Measurements from ENCODE around the gene SYT9. TPM values are rescaled to one million over a fixed set of nuclear protein-coding genes. Genes with fewer than 3 reads are reported as not detected.

The SYT9 gene
- total RNA-seq, 1 donor from 2014 or later: 5.3 TPM

DNA sequence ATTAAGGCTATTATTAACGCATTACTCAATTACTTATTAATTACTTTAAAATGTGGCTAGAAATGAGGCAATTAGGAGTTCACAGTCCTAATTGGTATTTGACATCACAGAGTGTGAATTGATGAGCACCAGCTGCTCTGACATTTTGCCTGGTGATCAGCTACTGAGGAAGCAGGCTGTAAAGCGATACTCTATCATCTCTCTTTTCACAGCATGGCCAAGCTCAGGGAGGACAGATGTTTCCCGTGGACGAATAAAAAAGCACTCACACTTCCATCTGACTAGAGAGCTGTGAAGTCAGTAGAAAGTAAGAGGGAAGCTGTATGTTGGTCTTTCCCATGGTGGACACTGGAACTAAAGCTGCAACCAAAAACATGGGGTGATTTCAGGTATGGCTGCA lies 29.1 kb upstream of the SYT9 start:
- no peak overlapping the region for H3K27ac ChIP-seq
- H3K27me3 Mint-ChIP-seq (ENCODE audit: insufficient read depth, low read depth): no peaks in the 10 kb centered on the region
- H3K4me2 ChIP-seq: no peak overlapping the region
- H3K27me3 ChIP-seq: no peaks in the 10 kb centered on the region
- no peaks in the 10 kb centered on the region for H4K20me1 ChIP-seq (ENCODE audit: low read depth)
- no peaks in the 10 kb centered on the region for H3F3A ChIP-seq (ENCODE audit: low read depth)
- H3K4me3 ChIP-seq: no peak overlapping the region
- peaks cover 2% of the 10 kb centered on the region for H3K4me1 Mint-ChIP-seq
- no peaks in the 10 kb centered on the region for H3K9me3 ChIP-seq (ENCODE audit: low read depth)
- H3K36me3 ChIP-seq: no peaks in the 10 kb centered on the region
- H3K79me2 ChIP-seq (ENCODE audit: low read depth): no peaks in the 10 kb centered on the region
- H3K9me3 Mint-ChIP-seq: no peaks in the 10 kb centered on the region
- no peak overlapping the region for H3K27ac Mint-ChIP-seq
- H3K4me1 ChIP-seq: no peaks in the 10 kb centered on the region
- H3K9ac ChIP-seq: no peak overlapping the region
- H3K36me3 Mint-ChIP-seq: no peaks in the 10 kb centered on the region
- H3K4me3 Mint-ChIP-seq: no peak overlapping the region
- DNase-seq (ENCODE audit: low spot score): no peak
- TF ChIP-seq, protein P1, sequence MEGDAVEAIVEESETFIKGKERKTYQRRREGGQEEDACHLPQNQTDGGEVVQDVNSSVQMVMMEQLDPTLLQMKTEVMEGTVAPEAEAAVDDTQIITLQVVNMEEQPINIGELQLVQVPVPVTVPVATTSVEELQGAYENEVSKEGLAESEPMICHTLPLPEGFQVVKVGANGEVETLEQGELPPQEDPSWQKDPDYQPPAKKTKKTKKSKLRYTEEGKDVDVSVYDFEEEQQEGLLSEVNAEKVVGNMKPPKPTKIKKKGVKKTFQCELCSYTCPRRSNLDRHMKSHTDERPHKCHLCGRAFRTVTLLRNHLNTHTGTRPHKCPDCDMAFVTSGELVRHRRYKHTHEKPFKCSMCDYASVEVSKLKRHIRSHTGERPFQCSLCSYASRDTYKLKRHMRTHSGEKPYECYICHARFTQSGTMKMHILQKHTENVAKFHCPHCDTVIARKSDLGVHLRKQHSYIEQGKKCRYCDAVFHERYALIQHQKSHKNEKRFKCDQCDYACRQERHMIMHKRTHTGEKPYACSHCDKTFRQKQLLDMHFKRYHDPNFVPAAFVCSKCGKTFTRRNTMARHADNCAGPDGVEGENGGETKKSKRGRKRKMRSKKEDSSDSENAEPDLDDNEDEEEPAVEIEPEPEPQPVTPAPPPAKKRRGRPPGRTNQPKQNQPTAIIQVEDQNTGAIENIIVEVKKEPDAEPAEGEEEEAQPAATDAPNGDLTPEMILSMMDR (IDR thresholded peaks at IDR 0.05): no peak
- no peak for TF ChIP-seq EZH2phosphoT487 (IDR thresholded peaks at IDR 0.05)
- TF ChIP-seq EZH2 (IDR thresholded peaks at IDR 0.05): no peak
- H2AFZ ChIP-seq (replicated peaks): no peak overlapping the region

DNA sequence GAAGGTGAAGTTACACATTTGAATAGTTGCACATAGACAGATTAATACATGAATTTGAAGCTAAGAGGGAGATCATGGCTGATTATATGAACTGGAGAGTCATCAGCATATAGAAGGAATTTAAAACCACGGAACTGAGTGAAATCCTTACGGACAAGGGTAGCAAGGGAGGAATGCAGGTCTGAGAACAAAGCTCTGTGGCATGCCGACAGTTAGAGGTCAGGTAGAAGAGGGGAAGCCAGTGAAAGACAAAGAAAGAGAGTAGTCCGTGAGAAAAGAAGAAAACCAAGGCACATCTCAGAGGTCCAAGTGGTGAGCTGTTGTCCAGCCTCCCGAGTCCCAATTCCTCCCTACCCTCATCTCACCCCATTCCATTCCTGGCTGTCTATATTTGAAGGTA lies 11.8 kb upstream of the SYT9 start:
- Mint-ChIP-seq H3K27ac (no peak overlapping the region), H3K4me3 (no peak overlapping the region), H3K4me1 (no peaks in the 10 kb centered on the region), H3K36me3 (no peaks in the 10 kb centered on the region), H3K27me3 (ENCODE audit: insufficient read depth, low read depth) (no peaks in the 10 kb centered on the region), H3K9me3 (no peaks in the 10 kb centered on the region)
- Histone ChIP-seq H3K36me3 (no peaks in the 10 kb centered on the region), H3K27me3 (peaks cover 4% of the 10 kb centered on the region), H3K27ac (no peak overlapping the region), H4K20me1 (ENCODE audit: low read depth) (no peaks in the 10 kb centered on the region), H3K9ac (no peak overlapping the region), H2AFZ (replicated peaks) (no peak overlapping the region), H3K79me2 (ENCODE audit: low read depth) (no peaks in the 10 kb centered on the region), H3K9me3 (ENCODE audit: low read depth) (no peaks in the 10 kb centered on the region), H3K4me3 (no peak overlapping the region), H3K4me2 (peak overlapping the region; percentile 4), H3K4me1 (no peaks in the 10 kb centered on the region), H3F3A (ENCODE audit: low read depth) (no peaks in the 10 kb centered on the region)
- TF ChIP-seq EZH2phosphoT487 (IDR thresholded peaks at IDR 0.05): no peak
- TF ChIP-seq EZH2 (IDR thresholded peaks at IDR 0.05): no peak
- TF ChIP-seq, protein P1 (IDR thresholded peaks at IDR 0.05): no peak
- DNase-seq (ENCODE audit: low spot score): peak; percentile 15

DNA sequence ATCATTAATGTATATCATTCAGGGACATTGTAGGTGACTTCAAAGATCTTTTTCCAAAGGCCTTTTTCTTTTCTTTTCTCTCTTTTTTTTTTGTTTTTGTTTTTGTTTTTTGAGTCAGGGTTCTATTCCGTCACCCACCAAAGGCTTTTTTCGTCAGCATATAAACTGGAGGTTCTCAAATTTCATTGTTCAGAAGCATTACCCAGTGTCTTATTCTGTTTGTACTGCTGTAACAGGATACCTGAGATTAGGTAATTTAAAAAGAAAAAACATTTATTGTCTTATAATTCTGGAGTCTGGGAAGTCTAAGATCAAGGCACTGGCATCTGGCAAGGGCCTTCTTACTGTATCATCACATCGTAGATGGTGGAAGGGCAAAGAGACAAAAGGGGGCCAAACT lies 6.4 kb upstream of the SYT9 start:
- Histone ChIP-seq H3K27ac (no peak overlapping the region), H3K9me3 (ENCODE audit: low read depth) (no peaks in the 10 kb centered on the region), H3K79me2 (ENCODE audit: low read depth) (no peaks in the 10 kb centered on the region), H3K9ac (no peak overlapping the region), H3K4me1 (no peaks in the 10 kb centered on the region), H3K4me3 (no peak overlapping the region), H3K27me3 (peaks cover 26% of the 10 kb centered on the region), H4K20me1 (ENCODE audit: low read depth) (no peaks in the 10 kb centered on the region), H3K4me2 (no peak overlapping the region), H2AFZ (replicated peaks) (no peak overlapping the region), H3K36me3 (no peaks in the 10 kb centered on the region), H3F3A (ENCODE audit: low read depth) (no peaks in the 10 kb centered on the region)
- TF ChIP-seq, protein P1 (IDR thresholded peaks at IDR 0.05): no peak
- no peak overlapping the region for H3K4me3 Mint-ChIP-seq
- H3K27ac Mint-ChIP-seq: no peak overlapping the region
- H3K27me3 Mint-ChIP-seq (ENCODE audit: insufficient read depth, low read depth): no peaks in the 10 kb centered on the region
- H3K9me3 Mint-ChIP-seq: peaks cover 1% of the 10 kb centered on the region
- no peaks in the 10 kb centered on the region for H3K36me3 Mint-ChIP-seq
- no peak for DNase-seq (ENCODE audit: low spot score)
- H3K4me1 Mint-ChIP-seq: no peaks in the 10 kb centered on the region

DNA sequence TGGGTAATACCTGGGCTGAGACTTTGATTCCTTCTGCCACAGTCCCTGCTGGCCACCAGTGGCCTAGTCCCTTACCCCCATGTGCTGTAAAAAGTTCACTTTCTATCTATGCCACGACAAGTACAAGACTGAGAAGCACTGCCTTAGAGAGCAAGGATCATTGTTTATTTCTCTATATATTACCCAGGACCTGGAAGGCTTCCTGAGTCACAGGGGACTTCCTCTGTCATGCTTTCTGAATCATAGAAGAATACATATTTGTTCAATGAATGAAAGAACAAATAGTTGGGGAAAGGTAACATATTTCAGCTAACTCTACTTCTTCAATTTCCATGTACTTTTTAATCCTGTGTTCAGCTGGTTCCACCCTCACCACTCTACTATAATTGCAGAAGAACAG lies 5.5 kb upstream of the SYT9 start:
- Mint-ChIP-seq H3K27me3 (ENCODE audit: insufficient read depth, low read depth) (no peaks in the 10 kb centered on the region), H3K27ac (no peak overlapping the region), H3K9me3 (peaks cover 1% of the 10 kb centered on the region), H3K36me3 (no peaks in the 10 kb centered on the region), H3K4me3 (no peak overlapping the region), H3K4me1 (no peaks in the 10 kb centered on the region)
- no peaks in the 10 kb centered on the region for H3K4me1 ChIP-seq
- H3K9ac ChIP-seq: no peak overlapping the region
- TF ChIP-seq EZH2phosphoT487 (IDR thresholded peaks at IDR 0.05) (no peak), EZH2 (IDR thresholded peaks at IDR 0.05) (no peak)
- TF ChIP-seq, protein P1 (IDR thresholded peaks at IDR 0.05): no peak
- peaks cover 34% of the 10 kb centered on the region for H3K27me3 ChIP-seq
- no peak overlapping the region for H3K4me3 ChIP-seq
- no peaks in the 10 kb centered on the region for H3K79me2 ChIP-seq (ENCODE audit: low read depth)
- no peak overlapping the region for H3K4me2 ChIP-seq
- H3K9me3 ChIP-seq (ENCODE audit: low read depth): no peaks in the 10 kb centered on the region
- peaks cover 2% of the 10 kb centered on the region for H3F3A ChIP-seq (ENCODE audit: low read depth)
- no peaks in the 10 kb centered on the region for H3K36me3 ChIP-seq
- H4K20me1 ChIP-seq (ENCODE audit: low read depth): no peaks in the 10 kb centered on the region
- no peak for DNase-seq (ENCODE audit: low spot score)
- H2AFZ ChIP-seq (replicated peaks): no peak overlapping the region
- H3K27ac ChIP-seq: no peak overlapping the region
